Ovary (tissue), 9 donors: ENCODE data around the gene ANXA6. TPM values are rescaled to one million over a fixed set of nuclear protein-coding genes. Genes with fewer than 3 reads are reported as not detected.

ENCODE experiments used
- DNase-seq, 5 donors: peaks; one replicate each; pipeline ENCODE4 v3.0.0-alpha.2; 2019 to 2020
- H3K27ac ChIP-seq, 2 donors: fragments of 200-600 bp; one replicate each; pipeline versions ENCODE4 v1.5.1 to v1.8.0; 2019 to 2022
- H3K27me3 ChIP-seq: fragments of 200-600 bp; one replicate; pipeline ENCODE4 v1.8.0; 2022
- H3K36me3 ChIP-seq: fragments of 200-600 bp; sonication (generic); one replicate; pipeline ENCODE4 v1.5.1; 2019
- H3K4me1 ChIP-seq: one replicate; pipeline ENCODE4 v1.8.1; 2013; ENCODE audit warnings: mild to moderate bottlenecking, moderate library complexity; ENCODE audit not compliant: insufficient read depth
- H3K4me3 ChIP-seq: fragments of 200-600 bp; sonication (generic); one replicate; pipeline ENCODE4 v1.5.1; 2017
- H3K9me3 ChIP-seq, 2 donors: fragments of 200-600 bp in 1 of 2; sonication (generic) in 1 of 2; one replicate each; pipeline versions ENCODE4 v1.5.1 to v1.8.1; 2013 to 2019; ENCODE audit warnings: mild to moderate bottlenecking in 1 of 2, moderate library complexity in 1 of 2
- CTCF ChIP-seq, 3 donors: fragments of 450-650 bp in 2 of 3; fragments of 200-600 bp in 1 of 3; IDR thresholded peaks; one replicate each; pipeline versions ENCODE4 v1.5.1 to v1.8.0; 2016 to 2022; ENCODE audit warnings: antibody characterized with exemption in 3 of 3, mild to moderate bottlenecking in 1 of 3
- EP300 ChIP-seq: sonication (generic); formaldehyde crosslinking; IDR thresholded peaks from one replicate; pipeline ENCODE4 v1.6.1; 2017; ENCODE audit warnings: antibody characterized with exemption
- POLR2A ChIP-seq: fragments of 450-650 bp; IDR thresholded peaks from one replicate; pipeline ENCODE4 v1.6.1; 2017; ENCODE audit warnings: antibody characterized with exemption, mild to moderate bottlenecking, moderate library complexity
- WGBS, 3 donors: extraction: QIAGEN DNeasy Blood & Tissue Kit in 1 of 3; methylation state at CpG; one replicate each; pipeline versions ENCODE4 v1.1.5 to v1.1.7; 2013 to 2017; 5-methylcytosine and 5-hydroxymethylcytosine counted together
- intact Hi-C, 4 donors: fragments of 100-400 bp; cut with DNase I; formaldehyde crosslinking; loops; one replicate each; pipeline versions ENCODE4 v1.11.0 to v1.15.1; 2022 to 2023
- polyA plus RNA-seq, 2 donors: library from polyadenylated mRNA; stranded (reverse); fragments of 200-250 nt in 1 of 2; fragments of 350-450 nt in 1 of 2; fragmentation: Illumina TruSeq in 1 of 2; extraction: RNeasy Lipid Tissue Mini Kit (QIAGEN cat#74804) in 1 of 2; gene quantifications; one replicate each; pipeline ENCODE4 v1.2.3, GENCODE V29; 2013 to 2014
- total RNA-seq, 7 donors: library from RNA; depleted of rRNA in 2 of 7; stranded (reverse); fragments of >200 nt in 2 of 7; fragmentation: NEBNext Ultra II Directional in 3 of 7; extraction: Animal tissue kit (Norgen Biotek cat#: 25700) in 3 of 7; gene quantifications; one replicate each; pipeline versions ENCODE4 v1.1.0 to v1.2.4, GENCODE V29; 2016 to 2023
- donor health status: DM: no; HTN: no; CAD: no; lungs with moderate emphysema.
- donor health status: DM: no; HTN: no; CAD: no.
- donor health status: Bipolar disorder and iron deficiency.
- donor health status: DM: yes; HTN: yes; CAD: no.
- donor health status: DM: no; HTN: no; CAD: no.
- donor health status: DM: yes; HTN: yes; CAD: no.

Gene ANXA6
- total and polyA plus RNA-seq, 9 donors: 117 to 541 (median 225) TPM

DNA sequence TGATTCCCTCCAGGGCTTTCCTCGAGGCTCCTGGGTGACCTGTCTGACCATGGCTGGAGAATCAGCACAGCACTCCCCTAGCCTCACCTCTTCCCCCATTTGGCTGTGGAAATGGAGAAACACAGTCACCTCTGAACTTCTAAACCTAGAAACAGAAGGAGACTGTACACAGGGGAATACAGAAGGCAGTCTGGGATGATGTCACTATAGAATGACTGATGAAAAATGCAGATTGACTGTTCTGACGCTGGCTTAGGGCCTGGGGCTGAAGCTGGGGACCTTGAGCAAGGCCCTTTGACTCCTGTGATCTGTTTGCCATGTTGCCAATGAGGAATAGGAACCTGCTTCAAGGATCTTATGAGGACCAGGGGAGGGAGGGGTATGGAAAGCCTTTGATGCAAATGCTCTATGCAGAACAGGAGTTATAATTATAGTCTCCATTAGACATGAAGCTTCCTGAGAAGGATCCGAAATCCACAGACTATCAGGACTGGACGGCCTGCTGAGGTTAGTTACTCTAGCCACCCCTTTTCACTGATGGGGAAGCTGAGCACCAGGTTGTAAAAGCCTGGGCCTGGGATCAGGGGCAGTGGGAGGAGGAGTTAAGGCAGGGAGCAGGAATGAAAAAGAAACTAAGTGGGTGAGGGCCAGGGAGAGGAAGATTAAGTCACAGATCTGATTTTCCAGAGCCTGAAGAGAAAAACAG, 24.4 kb upstream of the ANXA6 start:
- Histone ChIP-seq H3K4me3 (no peak overlapping the region), H3K36me3 (no peaks in the 10 kb centered on the region), H3K27me3 (no peaks in the 10 kb centered on the region), H3K4me1 (no peaks in the 10 kb centered on the region), H3K9me3 (no peaks in the 10 kb centered on the region), H3K27ac (no peak overlapping the region)
- WGBS, 3 donors: 70 to 87% (median 83%) methylated on average over 4 of the region's 4 CpGs
- TF ChIP-seq POLR2A (no peak), CTCF (IDR thresholded peaks at IDR 0.05) (no peak), EP300 (no peak)
- intact Hi-C loops: no loop called here
- DNase-seq: no peak

GRCh38 chr5:151180291-151180690, 22.7 kb upstream of the ANXA6 start:
- H3K27ac ChIP-seq: no peak overlapping the region
- intact Hi-C loops: no loop called here
- H3K4me1 ChIP-seq: no peaks in the 10 kb centered on the region
- no peaks in the 10 kb centered on the region for H3K36me3 ChIP-seq
- H3K27me3 ChIP-seq: no peaks in the 10 kb centered on the region
- H3K4me3 ChIP-seq: no peak overlapping the region
- TF ChIP-seq POLR2A (no peak), CTCF (IDR thresholded peaks at IDR 0.05) (no peak), EP300 (no peak)
- H3K9me3 ChIP-seq: no peaks in the 10 kb centered on the region
- no peak for DNase-seq
- WGBS, 3 donors: 76 to 87% (median 84%) methylated on average over 6 of the region's 6 CpGs

DNA sequence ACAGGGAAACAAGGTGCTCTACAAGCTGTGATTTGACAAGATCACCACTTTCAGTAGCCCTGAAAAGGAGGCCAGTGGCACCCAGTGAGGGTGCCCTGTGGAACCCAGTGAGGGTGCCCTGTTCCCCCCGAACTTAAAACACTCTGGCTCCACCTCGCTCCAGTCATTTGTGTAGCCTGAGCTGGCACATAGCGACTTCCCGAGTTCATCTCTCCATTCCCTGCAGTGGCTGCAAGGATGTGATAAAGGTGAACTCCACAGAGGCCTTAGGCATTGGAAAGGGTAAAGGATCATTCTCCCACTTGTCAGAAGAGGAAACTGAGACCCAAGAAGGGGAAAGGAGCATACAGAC, 21.9 kb upstream of the ANXA6 start:
- no peak for TF ChIP-seq CTCF (IDR thresholded peaks at IDR 0.05)
- no peak for TF ChIP-seq POLR2A
- no peak for TF ChIP-seq EP300
- H3K4me1 ChIP-seq: no peaks in the 10 kb centered on the region
- H3K4me3 ChIP-seq: no peak overlapping the region
- H3K27me3 ChIP-seq: no peaks in the 10 kb centered on the region
- no peak overlapping the region for H3K27ac ChIP-seq
- intact Hi-C loops: loop anchor here in 1 of 4 donors (10.0 kb wide), 1 partner anchor 55 kb away; no protein-coding TSS in a partner anchor
- H3K36me3 ChIP-seq: no peaks in the 10 kb centered on the region
- WGBS, 3 donors: 89 to 94% (median 91%) methylated on average over 4 of the region's 4 CpGs
- no peaks in the 10 kb centered on the region for H3K9me3 ChIP-seq
- DNase-seq: no peak

- no peak overlapping the region for H3K4me3 ChIP-seq
- no peaks in the 10 kb centered on the region for H3K36me3 ChIP-seq
- no peaks in the 10 kb centered on the region for H3K9me3 ChIP-seq
- WGBS, 3 donors: 82 to 90% (median 88%) methylated on average over 5 of the region's 5 CpGs
- no peaks in the 10 kb centered on the region for H3K27me3 ChIP-seq
- no peak overlapping the region for H3K27ac ChIP-seq
- no peaks in the 10 kb centered on the region for H3K4me1 ChIP-seq
- TF ChIP-seq POLR2A (no peak), CTCF (IDR thresholded peaks at IDR 0.05) (no peak), EP300 (no peak)
- intact Hi-C loops: loop anchor here in 1 of 4 donors (10.0 kb wide), 1 partner anchor 56 kb away; no protein-coding TSS in a partner anchor
- no peak for DNase-seq
These were observed 21.4 kb upstream of the ANXA6 start for GRCh38 chr5:151178777-151179488.
